Activated naive CD8-positive, alpha-beta T cell treated with anti-CD3 and anti-CD28 coated beads, Interleukin-2, amount 10 ng/mL, durations not matched to agents 7 days and 5 days (primary cell): ENCODE data around the gene ZWINT. TPM values are rescaled to one million over a fixed set of nuclear protein-coding genes. Genes with fewer than 3 reads are reported as not detected.
A peak's percentile ranks its signal among the peaks of the same experiment; 100 is the strongest.

ENCODE experiments used
- ATAC-seq: fragments of 150-1000 bp; cut with Tn5 transposase; one replicate; pipeline ENCODE4 v1.10.0; 2021; ENCODE audit warnings: low read depth, moderate library complexity
- POLR2A ChIA-PET: fragments of 350-600 bp; sonication (Branson Sonifier 250); formaldehyde crosslinking; loops from one replicate; lab custom pipeline; 2021; ENCODE audit warnings: antibody characterized with exemption; lab: Charles Lee
- DNase-seq: peaks from one replicate; pipeline ENCODE4 v3.0.0; 2021
- H3K27ac Mint-ChIP-seq: one replicate; pipeline ENCODE4 v1.8.0; 2022; ENCODE audit warnings: mild to moderate bottlenecking, mixed read lengths
- H3K27me3 Mint-ChIP-seq: one replicate; pipeline ENCODE4 v1.8.0; 2022; ENCODE audit warnings: mild to moderate bottlenecking, moderate library complexity, mixed read lengths
- H3K36me3 Mint-ChIP-seq: one replicate; pipeline ENCODE4 v1.8.0; 2021; ENCODE audit warnings: mild to moderate bottlenecking, mixed read lengths
- H3K4me1 Mint-ChIP-seq: one replicate; pipeline ENCODE4 v1.8.0; 2021; ENCODE audit warnings: mixed read lengths
- H3K4me3 Mint-ChIP-seq: one replicate; pipeline ENCODE4 v1.8.0; 2022; ENCODE audit warnings: mild to moderate bottlenecking, moderate library complexity, mixed read lengths
- H3K9me3 Mint-ChIP-seq: one replicate; pipeline ENCODE4 v1.8.0; 2021; ENCODE audit warnings: mixed read lengths
- total RNA-seq, 2 experiments: library from RNA; stranded (reverse); gene quantifications; one replicate each; pipeline ENCODE4 v1.2.3, GENCODE V29; 2021

The ZWINT gene
- total RNA-seq, result 10 to 100 TPM; 65.0 to 67.1 TPM

- Mint-ChIP-seq H3K4me3 (peak within 1 kb of the TSS; percentile 97), H3K27me3 (no peaks in the 10 kb centered on the region), H3K27ac (peak within 1 kb of the TSS; percentile 86), H3K9me3 (no peaks in the 10 kb centered on the region), H3K4me1 (peaks cover 35% of the 10 kb centered on the region), H3K36me3 (peaks cover 34% of the 10 kb centered on the region)
- DNase-seq (peak; percentile 93), ATAC-seq (peak; percentile 99)
- POLR2A ChIA-PET, result interaction anchor here (0.9 kb wide), 1 partner anchor 9 kb away, joined by 3 read pairs; no protein-coding TSS in a partner anchor
Observed at GRCh38 chr10:56360967-56361612, at the start of gene ZWINT. Gene ZWINT, minus strand, starts transcription at chr10:56361259. Its CDS starts 23 bp downstream, at chr10:56361236.

- Mint-ChIP-seq H3K4me1 (no peaks in the 10 kb centered on the region), H3K9me3 (peaks cover 1% of the 10 kb centered on the region), H3K4me3 (no peak overlapping the region), H3K27me3 (peaks cover 2% of the 10 kb centered on the region), H3K27ac (no peak overlapping the region), H3K36me3 (no peaks in the 10 kb centered on the region)
- ATAC-seq (no peak), DNase-seq (no peak)
- POLR2A ChIA-PET, result no interaction called here
Observed at GRCh38 chr10:56383806-56384205, 22.7 kb upstream of the ZWINT start.

GRCh38 chr10:56370217-56371113, 9.4 kb upstream of the ZWINT start:
- no peak overlapping the region for H3K27ac Mint-ChIP-seq
- POLR2A ChIA-PET, result no interaction called here
- DNase-seq, result no peak
- H3K9me3 Mint-ChIP-seq, result peaks cover 11% of the 10 kb centered on the region
- no peaks in the 10 kb centered on the region for H3K27me3 Mint-ChIP-seq
- no peaks in the 10 kb centered on the region for H3K4me1 Mint-ChIP-seq
- no peaks in the 10 kb centered on the region for H3K36me3 Mint-ChIP-seq
- ATAC-seq, result no peak
- no peak overlapping the region for H3K4me3 Mint-ChIP-seq

GRCh38 chr10:56360583-56360966, 484 bp downstream of the ZWINT start:
- Mint-ChIP-seq H3K27me3 (no peaks in the 10 kb centered on the region), H3K4me3 (peak overlapping the region; percentile 97), H3K9me3 (no peaks in the 10 kb centered on the region), H3K27ac (peak overlapping the region; percentile 86), H3K4me1 (peaks cover 35% of the 10 kb centered on the region), H3K36me3 (peaks cover 36% of the 10 kb centered on the region)
- ATAC-seq (no peak), DNase-seq (no peak)
- POLR2A ChIA-PET, result interaction anchor here (0.9 kb wide), 1 partner anchor 9 kb away, joined by 3 read pairs; no protein-coding TSS in a partner anchor

- Mint-ChIP-seq H3K27me3 (no peaks in the 10 kb centered on the region), H3K9me3 (no peaks in the 10 kb centered on the region), H3K36me3 (peaks cover 40% of the 10 kb centered on the region), H3K27ac (peak overlapping the region; percentile 86), H3K4me1 (peaks cover 37% of the 10 kb centered on the region), H3K4me3 (peak overlapping the region; percentile 97)
- ATAC-seq, result no peak
- POLR2A ChIA-PET, result no interaction called here
- no peak for DNase-seq
Observed at GRCh38 chr10:56359837-56360236, 1.2 kb downstream of the ZWINT start.

GRCh38 chr10:56357018-56357417, 4.0 kb downstream of the ZWINT start:
- Mint-ChIP-seq H3K36me3 (peaks cover 43% of the 10 kb centered on the region), H3K4me1 (peaks cover 30% of the 10 kb centered on the region), H3K9me3 (no peaks in the 10 kb centered on the region), H3K4me3 (no peak overlapping the region), H3K27me3 (no peaks in the 10 kb centered on the region), H3K27ac (no peak overlapping the region)
- no peak for ATAC-seq
- POLR2A ChIA-PET, result no interaction called here
- DNase-seq, result no peak

GRCh38 chr10:56351909-56352630, 9.0 kb downstream of the ZWINT start:
- H3K9me3 Mint-ChIP-seq, result no peaks in the 10 kb centered on the region
- H3K36me3 Mint-ChIP-seq, result peaks cover 13% of the 10 kb centered on the region
- no peak overlapping the region for H3K4me3 Mint-ChIP-seq
- ATAC-seq (no peak), DNase-seq (no peak)
- POLR2A ChIA-PET, result interaction anchor here (1.1 kb wide), 1 partner anchor 9 kb away, joined by 3 read pairs; the partner anchor contains the start of gene ZWINT
- H3K27me3 Mint-ChIP-seq, result peaks cover 2% of the 10 kb centered on the region
- H3K4me1 Mint-ChIP-seq, result peaks cover 4% of the 10 kb centered on the region
- H3K27ac Mint-ChIP-seq, result no peak overlapping the region

GRCh38 chr10:56349611-56350010, 11.4 kb downstream of the ZWINT start:
- Mint-ChIP-seq H3K9me3 (no peaks in the 10 kb centered on the region), H3K36me3 (peaks cover 6% of the 10 kb centered on the region), H3K4me1 (no peaks in the 10 kb centered on the region), H3K4me3 (no peak overlapping the region), H3K27ac (no peak overlapping the region), H3K27me3 (peaks cover 2% of the 10 kb centered on the region)
- POLR2A ChIA-PET, result no interaction called here
- ATAC-seq (no peak), DNase-seq (no peak)

- no peaks in the 10 kb centered on the region for H3K4me1 Mint-ChIP-seq
- POLR2A ChIA-PET, result no interaction called here
- DNase-seq, result no peak
Observed at GRCh38 chr10:56348101-56348500, 13.0 kb downstream of the ZWINT start.

GRCh38 chr10:56346845-56347415, 14.1 kb downstream of the ZWINT start:
- POLR2A ChIA-PET, result no interaction called here
- DNase-seq (no peak), ATAC-seq (no peak)
- Mint-ChIP-seq H3K27me3 (peaks cover 2% of the 10 kb centered on the region), H3K36me3 (no peaks in the 10 kb centered on the region), H3K27ac (no peak overlapping the region), H3K9me3 (no peaks in the 10 kb centered on the region), H3K4me3 (no peak overlapping the region), H3K4me1 (no peaks in the 10 kb centered on the region)

More at GRCh38 chr10:56348101-56348500, 13.0 kb downstream of the ZWINT start:
- no peaks in the 10 kb centered on the region for H3K36me3 Mint-ChIP-seq
- no peaks in the 10 kb centered on the region for H3K9me3 Mint-ChIP-seq
- no peak overlapping the region for H3K27ac Mint-ChIP-seq
- H3K27me3 Mint-ChIP-seq, result peaks cover 2% of the 10 kb centered on the region
- no peak for ATAC-seq
- no peak overlapping the region for H3K4me3 Mint-ChIP-seq

- no peaks in the 10 kb centered on the region for H3K27me3 Mint-ChIP-seq
- no peak overlapping the region for H3K4me3 Mint-ChIP-seq
- POLR2A ChIA-PET, result no interaction called here
- DNase-seq (no peak), ATAC-seq (no peak)
- H3K4me1 Mint-ChIP-seq, result no peaks in the 10 kb centered on the region
- no peak overlapping the region for H3K27ac Mint-ChIP-seq
- no peaks in the 10 kb centered on the region for H3K36me3 Mint-ChIP-seq
- no peaks in the 10 kb centered on the region for H3K9me3 Mint-ChIP-seq
Observed at GRCh38 chr10:56341612-56342011, 19.4 kb downstream of the ZWINT start.

GRCh38 chr10:56329961-56330360, 31.1 kb downstream of the ZWINT start:
- Mint-ChIP-seq H3K4me1 (no peaks in the 10 kb centered on the region), H3K36me3 (no peaks in the 10 kb centered on the region), H3K27ac (no peak overlapping the region), H3K9me3 (no peaks in the 10 kb centered on the region), H3K27me3 (no peaks in the 10 kb centered on the region), H3K4me3 (no peak overlapping the region)
- POLR2A ChIA-PET, result no interaction called here
- ATAC-seq (no peak), DNase-seq (no peak)

- no peak overlapping the region for H3K4me3 Mint-ChIP-seq
- no peak for ATAC-seq
- H3K27ac Mint-ChIP-seq, result no peak overlapping the region
- DNase-seq, result no peak
- POLR2A ChIA-PET, result no interaction called here
- no peaks in the 10 kb centered on the region for H3K27me3 Mint-ChIP-seq
- H3K4me1 Mint-ChIP-seq, result no peaks in the 10 kb centered on the region
- H3K9me3 Mint-ChIP-seq, result no peaks in the 10 kb centered on the region
- no peaks in the 10 kb centered on the region for H3K36me3 Mint-ChIP-seq
Observed at GRCh38 chr10:56327118-56327517, 33.9 kb downstream of the ZWINT start.
